HG02678 (cell line): ENCODE results near the gene MSH3.
"Not testable (repeated sequence)": the region's sequence is repeated elsewhere in the genome, so short reads cannot be mapped to it uniquely, and the experiment has no call there.

ENCODE experiments used
- ATAC-seq: cut with Tn5 transposase; IDR thresholded peaks from one replicate; pipeline ENCODE4 v1.9.1; 2021; ENCODE audit warnings: mild to moderate bottlenecking, moderate library complexity; ENCODE audit not compliant: unreplicated experiment

MSH3 gene

GRCh38 chr5:80705216-80705769 is 50.8 kb downstream of the MSH3 start:
- ATAC-seq = no peak

DNA sequence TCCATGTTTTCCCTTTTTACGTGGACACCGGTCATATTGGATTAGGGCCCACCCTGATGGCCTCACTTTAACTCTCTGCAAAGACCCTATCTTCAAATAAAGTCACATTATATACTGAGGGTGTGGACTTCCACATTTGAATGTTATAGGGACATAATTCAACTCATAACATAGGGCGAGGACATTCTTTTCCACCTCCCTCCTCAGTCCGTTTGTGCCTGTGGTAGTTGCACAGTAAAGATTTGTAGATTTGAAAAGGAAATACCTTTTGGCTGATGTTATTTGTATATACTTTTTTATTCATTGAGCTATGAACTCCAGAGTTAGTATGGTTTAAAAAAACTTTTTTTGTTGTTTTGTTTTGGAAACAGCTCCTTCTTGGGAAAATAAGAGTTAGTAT is 51.3 kb downstream of the MSH3 start:
- ATAC-seq = no peak

- ATAC-seq = no peak
Observed at GRCh38 chr5:80706835-80707447, 52.5 kb downstream of the MSH3 start.

DNA sequence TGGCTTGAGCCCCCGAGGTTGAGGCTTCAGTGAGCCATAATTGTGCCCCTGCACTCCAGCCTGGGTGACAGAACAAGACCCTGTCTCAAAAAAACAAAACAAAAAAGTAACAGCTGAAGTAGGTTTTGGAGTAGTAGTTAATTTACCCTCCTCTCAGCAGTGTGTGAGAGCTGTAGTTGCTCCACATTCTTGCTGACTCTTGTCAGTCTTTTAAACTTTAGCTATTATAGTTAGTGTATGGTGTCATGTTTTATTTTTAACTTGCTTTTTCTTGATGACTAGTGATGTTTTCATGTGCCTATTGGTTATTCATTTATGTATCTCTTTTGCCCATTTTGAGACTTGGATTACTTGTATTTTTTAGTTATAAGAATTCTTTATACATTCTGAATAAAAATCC is 53.2 kb downstream of the MSH3 start:
- ATAC-seq = no peak

GRCh38 chr5:80711216-80711615 is 56.8 kb downstream of the MSH3 start:
- no peak for ATAC-seq

DNA sequence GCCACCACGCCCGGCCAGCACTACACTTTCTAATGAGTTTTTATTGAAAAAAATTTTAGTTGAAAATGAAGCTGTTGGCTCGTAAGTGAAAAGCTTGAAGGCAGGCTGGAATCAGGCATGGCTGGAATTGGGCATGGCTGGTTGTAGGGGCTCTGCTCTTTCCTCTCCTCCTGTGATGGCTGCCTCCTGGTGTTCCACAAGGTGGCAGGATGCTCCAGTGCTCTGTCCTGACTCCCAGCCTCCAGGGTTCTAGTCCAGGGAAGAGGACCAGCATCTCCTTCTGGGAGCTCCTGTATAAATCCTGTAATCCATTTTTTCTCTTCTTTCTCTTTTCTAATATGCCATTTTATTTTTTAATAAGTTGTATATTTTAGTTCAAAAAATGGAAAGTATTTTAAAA is 57.5 kb downstream of the MSH3 start:
- ATAC-seq = no peak

DNA sequence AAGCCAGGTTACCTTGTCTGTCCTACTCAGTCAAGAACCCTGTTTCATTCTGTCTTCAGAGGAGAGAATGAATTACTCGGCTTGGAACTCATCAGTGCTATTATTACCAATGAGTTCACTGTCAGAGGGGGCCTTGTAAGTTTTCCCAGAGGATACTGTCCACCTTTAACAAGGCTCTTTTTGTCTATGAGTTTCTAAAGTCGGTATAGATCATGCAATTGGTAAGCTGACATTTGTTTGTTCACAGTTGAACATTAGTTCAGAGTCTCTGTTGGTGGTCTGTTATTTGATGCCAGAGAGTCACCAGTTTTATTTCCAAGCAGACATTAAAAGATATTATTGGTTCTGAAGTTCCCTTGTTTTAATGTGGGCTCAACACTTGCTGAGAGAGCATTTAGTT is 58.5 kb downstream of the MSH3 start:
- no peak for ATAC-seq

DNA sequence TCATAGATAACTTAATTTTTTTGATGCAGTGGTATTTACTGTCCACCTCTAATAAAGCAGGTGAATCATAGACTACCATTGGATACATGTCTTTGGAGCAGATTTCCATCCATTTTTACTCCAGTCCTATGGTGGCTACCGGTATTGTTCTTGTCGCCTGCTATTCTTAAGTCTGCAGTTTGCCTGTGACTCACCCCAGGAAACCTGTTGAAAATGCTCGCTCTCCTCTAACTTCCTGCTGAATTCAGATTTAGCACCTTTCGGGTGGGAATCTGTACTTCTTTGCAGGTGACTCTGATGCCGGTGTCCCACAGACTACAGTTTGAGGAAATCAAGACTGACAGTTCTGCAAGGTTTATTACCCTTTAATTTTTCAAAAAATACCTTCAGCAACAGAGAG is 59.2 kb downstream of the MSH3 start:
- ATAC-seq = no peak

GRCh38 chr5:80714570-80715298 is 60.3 kb downstream of the MSH3 start:
- no peak for ATAC-seq

DNA sequence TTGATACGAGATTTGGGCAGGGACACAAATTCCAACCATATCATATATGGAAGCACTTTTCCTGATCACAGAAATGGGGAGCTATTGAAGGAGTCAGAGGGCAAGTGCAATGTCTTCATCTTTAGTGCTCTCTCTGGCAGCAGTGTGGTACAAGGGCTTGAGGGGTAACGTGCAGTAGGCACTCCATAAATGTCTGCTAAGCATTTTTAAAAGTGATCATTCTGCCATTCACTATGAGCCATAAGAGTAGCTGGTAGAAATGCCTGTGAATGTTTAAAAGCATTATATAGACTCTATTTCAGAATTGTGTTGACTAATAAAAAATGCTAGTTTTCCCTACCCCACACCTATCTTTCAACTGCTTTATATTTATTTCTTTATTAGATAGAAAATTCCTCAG is 61.4 kb downstream of the MSH3 start:
- ATAC-seq = no peak

GRCh38 chr5:80720181-80720580 is 65.7 kb downstream of the MSH3 start:
- ATAC-seq = no peak

- ATAC-seq = no peak
Observed at GRCh38 chr5:80722916-80723315, 68.5 kb downstream of the MSH3 start.

GRCh38 chr5:80725446-80725845 is 71.0 kb downstream of the MSH3 start:
- no peak for ATAC-seq

GRCh38 chr5:80736730-80737129 is 82.3 kb downstream of the MSH3 start:
- ATAC-seq = no peak

GRCh38 chr5:80738466-80738865 is 84.0 kb downstream of the MSH3 start:
- no peak for ATAC-seq

DNA sequence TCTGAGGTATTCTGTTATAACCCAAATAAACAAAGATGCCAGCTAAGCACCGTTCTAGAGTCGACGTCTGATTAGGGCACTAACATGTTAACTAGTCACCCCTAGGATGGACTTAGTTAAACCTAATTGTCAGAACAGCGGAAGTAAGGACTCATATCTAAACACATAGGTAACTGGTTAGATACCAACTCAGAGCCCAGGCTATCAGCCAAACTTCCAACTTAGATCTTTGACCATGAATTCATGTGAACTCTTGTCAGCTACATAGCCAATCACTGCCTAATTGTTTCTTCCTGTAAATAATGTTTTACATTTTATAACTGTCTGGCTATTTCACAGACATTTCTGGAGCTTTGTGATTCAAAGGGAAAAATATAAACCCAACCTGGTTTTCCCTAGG is 84.6 kb downstream of the MSH3 start:
- no peak for ATAC-seq

DNA sequence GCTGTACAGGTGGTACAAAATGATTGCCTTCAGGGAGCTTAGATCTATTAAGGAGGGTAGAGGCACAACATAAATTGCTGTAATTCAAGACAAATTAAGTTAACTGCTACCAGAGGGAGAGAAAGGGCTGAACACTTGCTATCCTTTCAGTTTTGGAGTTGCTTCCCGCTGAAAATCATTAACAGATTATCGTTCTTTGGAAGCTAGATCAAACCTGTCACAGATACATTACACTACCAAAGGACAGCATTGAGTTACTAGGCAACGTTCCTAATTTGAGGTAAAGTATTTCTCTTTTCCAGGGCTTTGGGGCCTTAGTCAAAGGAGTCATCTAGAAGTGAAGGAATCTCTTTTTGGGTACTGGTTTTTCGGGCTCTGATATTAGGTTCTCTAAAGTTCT is 85.0 kb downstream of the MSH3 start:
- no peak for ATAC-seq

DNA sequence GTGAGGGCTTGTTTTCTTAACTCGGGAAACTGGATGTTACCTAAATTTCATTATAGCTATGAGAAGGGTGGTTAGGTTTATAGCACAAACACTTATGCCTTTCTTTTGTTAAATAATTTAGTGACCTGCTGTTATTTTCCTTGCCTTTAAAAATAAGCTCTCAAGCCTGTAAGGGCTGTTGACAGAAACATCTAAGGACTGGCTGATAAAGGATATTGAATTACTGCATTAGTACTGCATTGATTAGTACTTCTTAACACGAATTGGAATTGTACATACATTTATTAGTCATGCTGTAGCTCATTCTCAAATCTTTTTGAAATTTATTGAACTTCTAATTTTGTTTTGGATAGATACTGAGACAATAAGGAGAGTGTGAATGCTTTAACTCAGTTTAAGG is 85.4 kb downstream of the MSH3 start:
- no peak for ATAC-seq

- not testable (repeated sequence) for ATAC-seq
Observed at GRCh38 chr5:80740488-80740887, 86.0 kb downstream of the MSH3 start.

- ATAC-seq = no peak
Observed at GRCh38 chr5:80740999-80741398, 86.5 kb downstream of the MSH3 start.

- ATAC-seq = no peak
Observed at GRCh38 chr5:80744149-80744548, 89.7 kb downstream of the MSH3 start.

DNA sequence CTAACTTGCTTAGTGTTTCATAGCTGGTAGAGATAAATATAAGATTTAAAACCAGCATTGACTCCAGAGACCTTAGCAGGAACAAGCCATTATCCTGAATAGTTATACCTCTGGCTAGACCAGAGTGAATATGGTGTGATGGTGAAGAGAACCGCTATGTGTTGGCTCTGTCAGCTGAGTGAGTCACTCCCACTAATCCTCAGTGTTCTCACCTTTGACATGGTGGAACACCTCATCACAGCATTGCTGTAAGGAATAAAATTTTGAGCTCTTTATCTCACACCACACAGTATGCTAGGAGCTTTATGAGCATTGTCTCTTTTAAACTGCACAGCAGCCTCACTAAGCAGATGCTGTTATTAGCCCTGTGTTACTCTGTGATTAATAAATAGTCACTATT is 91.0 kb downstream of the MSH3 start:
- ATAC-seq = no peak

GRCh38 chr5:80747922-80748321 is 93.5 kb downstream of the MSH3 start:
- ATAC-seq = no peak
